Esophagus muscularis mucosa (tissue), 3 donors: ENCODE results near the gene CALR.

Experiments used
- POLR2A ChIP-seq: fragments of 450-650 bp; IDR thresholded peaks from one replicate; pipeline ENCODE4 v1.6.1; 2017; ENCODE audit warnings: antibody characterized with exemption, moderate library complexity, mild to moderate bottlenecking, low read depth
- POLR2AphosphoS5 ChIP-seq, 2 donors: sonication (generic); formaldehyde crosslinking; IDR thresholded peaks; one replicate each; pipeline ENCODE4 v1.6.1; 2017; ENCODE audit warnings: antibody characterized with exemption in 2 of 2
- TF ChIP-seq, protein P1 (sequence below), 3 experiments: fragments of 200-600 bp in 2 of 3; fragments of 450-650 bp in 1 of 3; sonication (generic) in 2 of 3; IDR thresholded peaks; one replicate each; pipeline ENCODE4 v1.5.1; 2017 to 2019; ENCODE audit warnings: antibody characterized with exemption in 3 of 3, mild to moderate bottlenecking in 2 of 3, moderate library complexity in 1 of 3

DNA sequence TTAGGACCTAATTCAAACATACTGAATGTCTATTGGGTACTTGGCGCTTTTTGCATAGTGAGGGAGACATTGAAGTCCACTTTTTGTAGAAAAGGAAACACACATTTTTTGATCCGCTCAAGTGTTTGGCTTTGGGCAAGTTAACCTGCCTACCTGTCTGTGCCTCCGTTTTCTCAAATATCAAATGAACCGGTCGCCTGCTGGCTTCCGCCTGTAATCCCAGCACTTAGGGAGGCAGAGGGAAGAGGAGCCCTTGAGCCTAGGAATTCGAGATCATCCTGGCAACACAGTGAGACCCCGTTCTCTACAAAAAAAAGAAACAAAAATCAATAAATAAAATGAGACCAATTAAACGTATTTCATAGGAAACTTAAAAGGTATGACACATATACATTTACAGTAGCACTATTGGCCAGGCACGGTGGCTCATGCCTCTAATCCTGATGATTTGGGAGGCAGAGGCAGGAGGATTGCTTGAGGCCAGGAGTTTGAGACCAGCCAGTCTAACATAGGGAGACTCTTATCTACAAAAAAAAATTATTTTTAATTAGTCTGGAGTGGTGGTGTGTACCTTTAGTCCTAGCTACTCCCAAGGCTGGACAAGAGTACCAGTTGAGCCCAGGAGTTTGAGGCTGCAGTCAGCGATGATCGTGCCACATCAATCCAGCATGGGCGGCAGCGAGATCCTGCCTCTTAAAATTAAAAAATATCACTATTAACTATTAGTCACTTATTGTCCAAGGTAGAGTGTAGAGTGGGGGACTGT is 8.5 kb downstream of the CALR start:
- TF ChIP-seq, protein P1, sequence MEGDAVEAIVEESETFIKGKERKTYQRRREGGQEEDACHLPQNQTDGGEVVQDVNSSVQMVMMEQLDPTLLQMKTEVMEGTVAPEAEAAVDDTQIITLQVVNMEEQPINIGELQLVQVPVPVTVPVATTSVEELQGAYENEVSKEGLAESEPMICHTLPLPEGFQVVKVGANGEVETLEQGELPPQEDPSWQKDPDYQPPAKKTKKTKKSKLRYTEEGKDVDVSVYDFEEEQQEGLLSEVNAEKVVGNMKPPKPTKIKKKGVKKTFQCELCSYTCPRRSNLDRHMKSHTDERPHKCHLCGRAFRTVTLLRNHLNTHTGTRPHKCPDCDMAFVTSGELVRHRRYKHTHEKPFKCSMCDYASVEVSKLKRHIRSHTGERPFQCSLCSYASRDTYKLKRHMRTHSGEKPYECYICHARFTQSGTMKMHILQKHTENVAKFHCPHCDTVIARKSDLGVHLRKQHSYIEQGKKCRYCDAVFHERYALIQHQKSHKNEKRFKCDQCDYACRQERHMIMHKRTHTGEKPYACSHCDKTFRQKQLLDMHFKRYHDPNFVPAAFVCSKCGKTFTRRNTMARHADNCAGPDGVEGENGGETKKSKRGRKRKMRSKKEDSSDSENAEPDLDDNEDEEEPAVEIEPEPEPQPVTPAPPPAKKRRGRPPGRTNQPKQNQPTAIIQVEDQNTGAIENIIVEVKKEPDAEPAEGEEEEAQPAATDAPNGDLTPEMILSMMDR (IDR thresholded peaks at IDR 0.05) = no peak
- TF ChIP-seq POLR2A (no peak), POLR2AphosphoS5 (IDR thresholded peaks at IDR 0.05) (no peak)
